H9 (cell line): ENCODE results near the gene SLC25A41. TPM values are rescaled to one million over a fixed set of nuclear protein-coding genes. Genes with fewer than 3 reads are reported as not detected.

ENCODE experiments used
- DNase-seq: peaks from one replicate; pipeline ENCODE4 v3.0.0-alpha.2; 2017
- H2AFZ ChIP-seq: one replicate; pipeline ENCODE4 v1.6.1; 2013; ENCODE audit warnings: mild to moderate bottlenecking, low read length, control low read depth, moderate library complexity
- H2AK5ac ChIP-seq: 2 replicates; pipeline ENCODE4 v1.6.1; 2013; ENCODE audit warnings: low read length, control low read depth, mixed read lengths; ENCODE audit not compliant: insufficient read length
- H2BK120ac ChIP-seq: one replicate; pipeline ENCODE4 v1.6.1; 2013; ENCODE audit warnings: low read depth, mild to moderate bottlenecking, low read length, control low read depth, inconsistent platforms; ENCODE audit not compliant: poor library complexity, severe bottlenecking
- H2BK12ac ChIP-seq: 2 replicates; pipeline ENCODE4 v1.6.1; 2013; ENCODE audit warnings: low read length, control low read depth, mixed read lengths, low read depth; ENCODE audit not compliant: insufficient read length
- H2BK15ac ChIP-seq: 2 replicates; pipeline ENCODE4 v1.6.1; 2013; ENCODE audit warnings: low read depth, low read length, control low read depth
- H2BK20ac ChIP-seq: one replicate; pipeline ENCODE4 v1.6.1; 2013; ENCODE audit warnings: low read depth, mild to moderate bottlenecking, low read length, control low read depth, inconsistent platforms; ENCODE audit not compliant: poor library complexity, severe bottlenecking
- H2BK5ac ChIP-seq: 2 replicates; pipeline ENCODE4 v1.6.1; 2013; ENCODE audit warnings: low read length, control low read depth, mixed read lengths; ENCODE audit not compliant: insufficient read length
- H3K14ac ChIP-seq: 2 replicates; pipeline ENCODE4 v1.6.1; 2013; ENCODE audit warnings: low read length, control low read depth; ENCODE audit not compliant: insufficient read depth
- H3K18ac ChIP-seq: 2 replicates; pipeline ENCODE4 v1.6.1; 2013; ENCODE audit warnings: low read depth, mild to moderate bottlenecking, mixed read lengths, low read length, control low read depth; ENCODE audit not compliant: insufficient read length
- H3K23ac ChIP-seq: 2 replicates; pipeline ENCODE4 v1.6.1; 2013; ENCODE audit warnings: low read length, control low read depth, mixed read lengths, low read depth; ENCODE audit not compliant: insufficient read length
- H3K23me2 ChIP-seq: 2 replicates; pipeline ENCODE4 v1.6.1; 2013; ENCODE audit warnings: low read depth, mild to moderate bottlenecking, mixed read lengths, low read length, control low read depth; ENCODE audit not compliant: insufficient read length, poor library complexity, severe bottlenecking
- H3K27ac ChIP-seq: 2 replicates; pipeline ENCODE4 v1.5.1; 2013; ENCODE audit warnings: low read length, control low read depth, mixed read lengths, low read depth; ENCODE audit not compliant: insufficient read length
- H3K27me3 ChIP-seq: 2 replicates; pipeline ENCODE4 v1.6.1; 2013; ENCODE audit warnings: low read length, control low read depth, inconsistent platforms; ENCODE audit not compliant: insufficient read depth
- H3K4ac ChIP-seq: 2 replicates; pipeline ENCODE4 v1.6.1; 2013; ENCODE audit warnings: low read depth, mild to moderate bottlenecking, control low read depth, inconsistent platforms, low read length, moderate library complexity
- H3K4me1 ChIP-seq: 2 replicates; pipeline ENCODE4 v1.6.1; 2013; ENCODE audit warnings: low read length, control low read depth, inconsistent platforms; ENCODE audit not compliant: insufficient read depth
- H3K4me2 ChIP-seq: 2 replicates; pipeline ENCODE4 v1.6.1; 2013; ENCODE audit warnings: low read length, control low read depth, mixed read lengths; ENCODE audit not compliant: insufficient read length, insufficient read depth
- H3K56ac ChIP-seq: 2 replicates; pipeline ENCODE4 v1.6.1; 2013; ENCODE audit warnings: low read depth, mild to moderate bottlenecking, mixed read lengths, low read length, control low read depth; ENCODE audit not compliant: insufficient read length
- H3K79me1 ChIP-seq: 2 replicates; pipeline ENCODE4 v1.6.1; 2013; ENCODE audit warnings: low read depth, mild to moderate bottlenecking, moderate library complexity, low read length, control low read depth, inconsistent platforms; ENCODE audit not compliant: insufficient read depth, poor library complexity, severe bottlenecking
- H3K79me2 ChIP-seq: 2 replicates; pipeline ENCODE4 v1.6.1; 2013; ENCODE audit warnings: low read length, control low read depth, inconsistent platforms; ENCODE audit not compliant: insufficient read depth
- H3K9ac ChIP-seq: 2 replicates; pipeline ENCODE4 v1.6.1; 2013; ENCODE audit warnings: low read length, control low read depth, mixed read lengths; ENCODE audit not compliant: insufficient read length; ENCODE audit errors: extremely low read depth
- H3K9me3 ChIP-seq: one replicate; pipeline ENCODE4 v1.6.1; 2013; ENCODE audit warnings: low read depth, low read length, inconsistent platforms; ENCODE audit not compliant: control insufficient read depth
- H3T11ph ChIP-seq: one replicate; pipeline ENCODE4 v1.6.1; 2013; ENCODE audit warnings: mild to moderate bottlenecking, low read length, control low read depth, inconsistent platforms
- H4K20me1 ChIP-seq: one replicate; pipeline ENCODE4 v1.6.1; 2013; ENCODE audit not compliant: control insufficient read depth, insufficient read length, insufficient read depth
- H4K5ac ChIP-seq: 2 replicates; pipeline ENCODE4 v1.6.1; 2013; ENCODE audit warnings: low read depth, mild to moderate bottlenecking, mixed read lengths, low read length, control low read depth; ENCODE audit not compliant: insufficient read length
- H4K8ac ChIP-seq: replicated peaks from 2 replicates; pipeline ENCODE4 v1.6.1; 2013; ENCODE audit warnings: low read length, control low read depth, mixed read lengths, low read depth; ENCODE audit not compliant: insufficient read length
- H4K91ac ChIP-seq: 2 replicates; pipeline ENCODE4 v1.6.1; 2013; ENCODE audit warnings: low read depth, mild to moderate bottlenecking, moderate library complexity, mixed read lengths, low read length, control low read depth; ENCODE audit not compliant: insufficient read length
- H3K27ac Mint-ChIP-seq, 3 experiments: 2 replicates in 2 of 3; 3 replicates in 1 of 3; pipeline ENCODE4 v1.8.0; 2020 to 2021; ENCODE audit warnings: mixed read lengths in 3 of 3, mild to moderate bottlenecking in 1 of 3, moderate library complexity in 1 of 3
- H3K27me3 Mint-ChIP-seq: 2 replicates; pipeline ENCODE4 v1.8.0; 2021; ENCODE audit warnings: low read depth, mild to moderate bottlenecking, moderate library complexity, mixed read lengths
- H3K36me3 Mint-ChIP-seq, 3 experiments: 2 replicates in 2 of 3; 3 replicates in 1 of 3; pipeline ENCODE4 v1.8.0; 2020 to 2021; ENCODE audit warnings: low read depth in 3 of 3, mixed read lengths in 3 of 3; ENCODE audit not compliant: insufficient read depth in 1 of 3
- H3K4me1 Mint-ChIP-seq, 2 experiments: 2 replicates each; pipeline ENCODE4 v1.8.0; 2020; ENCODE audit warnings: mixed read lengths in 2 of 2
- H3K4me3 Mint-ChIP-seq, 2 experiments: 2 replicates in 1 of 2; 3 replicates in 1 of 2; pipeline ENCODE4 v1.8.0; 2020 to 2021; ENCODE audit warnings: mild to moderate bottlenecking in 2 of 2, mixed read lengths in 2 of 2, moderate library complexity in 1 of 2
- H3K9me3 Mint-ChIP-seq, 2 experiments: 2 replicates in 1 of 2; 3 replicates in 1 of 2; pipeline ENCODE4 v1.8.0; 2020; ENCODE audit warnings: mild to moderate bottlenecking in 2 of 2, mixed read lengths in 2 of 2, moderate library complexity in 1 of 2
- WGBS: extraction: QIAGEN DNeasy Blood & Tissue Kit; methylation state at CpG from one replicate; pipeline ENCODE4 v1.1.7; 2013; ENCODE audit warnings: missing lambda C conversion rate, low lambda C conversion rate, mixed read lengths; ENCODE audit not compliant: insufficient read length; ENCODE audit errors: extremely low coverage; 5-methylcytosine and 5-hydroxymethylcytosine counted together
- total RNA-seq: library from RNA; stranded (reverse); gene quantifications from 2 replicates; pipeline ENCODE4 v1.2.1, GENCODE V29; 2021
- TF ChIP-seq, protein P1 (sequence below): fragments of 200-600 bp; sonication (generic); conservative IDR thresholded peaks from 3 replicates; pipeline ENCODE4 v1.8.0; 2021; ENCODE audit warnings: antibody characterized with exemption, mild to moderate bottlenecking

Gene SLC25A41
- total RNA-seq, 1 experiment from 2014 or later, result 0.20 TPM

DNA sequence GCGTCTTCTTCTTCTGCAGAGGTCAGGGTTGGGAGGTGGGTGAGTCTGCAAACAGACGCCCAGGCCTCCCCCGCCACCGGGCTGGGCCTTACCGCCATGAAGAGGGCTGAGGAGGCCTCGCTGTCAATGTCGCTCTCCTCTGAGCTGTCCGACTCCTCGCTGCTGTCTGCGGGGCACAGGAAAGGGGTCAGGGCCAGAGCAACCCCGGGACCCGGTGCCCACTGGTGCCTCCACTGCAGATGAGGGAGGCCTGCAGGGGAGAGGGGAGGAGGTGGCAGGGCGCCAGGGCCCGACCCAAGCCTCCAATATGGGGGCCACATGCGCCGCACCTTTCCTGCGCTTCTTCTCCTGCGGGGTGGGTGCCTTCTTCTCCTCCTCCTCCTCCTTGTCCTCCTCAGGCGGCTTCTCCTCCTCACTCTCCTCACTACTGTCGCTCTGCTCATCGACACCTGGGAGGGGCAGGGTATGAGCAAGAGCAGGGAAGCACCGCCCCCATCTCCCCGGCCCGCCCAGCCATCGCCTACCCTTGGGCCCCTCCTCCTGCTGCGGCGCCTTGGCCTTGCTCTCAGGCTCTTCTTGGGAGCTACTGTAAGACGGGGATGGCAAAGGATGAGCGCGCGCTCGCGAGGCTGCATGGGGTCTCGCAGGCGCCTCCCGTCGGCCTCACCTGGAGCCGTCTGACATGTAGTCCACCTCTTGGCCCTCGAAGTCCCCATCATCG, 52.4 kb downstream of the SLC25A41 start:
- no peak overlapping the region for H4K91ac ChIP-seq
- no peak overlapping the region for H2BK15ac ChIP-seq
- H3K4me2 ChIP-seq, result no peak overlapping the region
- H4K5ac ChIP-seq, result no peak overlapping the region
- H4K8ac ChIP-seq, result no peak overlapping the region
- no peak overlapping the region for H3K4me3 Mint-ChIP-seq
- H3K36me3 Mint-ChIP-seq, result peaks cover 49 to 71% (median 64%) of the 10 kb centered on the region in 3 experiments
- no peak for DNase-seq
- H3K4me1 ChIP-seq, result no peaks in the 10 kb centered on the region
- no peak overlapping the region for H2BK12ac ChIP-seq
- H2AK5ac ChIP-seq, result no peak overlapping the region
- no peak overlapping the region for H3K27ac Mint-ChIP-seq
- H3K27me3 Mint-ChIP-seq, result no peaks in the 10 kb centered on the region
- H3T11ph ChIP-seq, result no peak overlapping the region
- no peak overlapping the region for H2BK120ac ChIP-seq
- H3K79me1 ChIP-seq, result no peaks in the 10 kb centered on the region
- peaks cover 4 to 10% of the 10 kb centered on the region in 2 experiments; a peak in 2 of 4 replicates for H3K4me1 Mint-ChIP-seq
- no peak overlapping the region for H2BK20ac ChIP-seq
- H3K23ac ChIP-seq, result no peak overlapping the region
- H4K20me1 ChIP-seq, result no peaks in the 10 kb centered on the region
- H3K14ac ChIP-seq, result no peak overlapping the region
- H3K27me3 ChIP-seq, result no peaks in the 10 kb centered on the region
- no peak overlapping the region for H2BK5ac ChIP-seq
- no peaks in the 10 kb centered on the region for H3K23me2 ChIP-seq
- H2AFZ ChIP-seq, result no peak overlapping the region
- H3K27ac ChIP-seq, result no peak overlapping the region
- no peaks in the 10 kb centered on the region for H3K9me3 ChIP-seq
- H3K56ac ChIP-seq, result no peak overlapping the region
- H3K9me3 Mint-ChIP-seq, result peaks cover 4% of the 10 kb centered on the region in 2 experiments; a peak in 4 of 5 replicates
- H3K9ac ChIP-seq, result no peak overlapping the region
- no peaks in the 10 kb centered on the region for H3K79me2 ChIP-seq
- no peak overlapping the region for H3K18ac ChIP-seq
- no peak overlapping the region for H3K4ac ChIP-seq
- no CpG with 5 or more reads among the region's 40 CpGs for WGBS
- TF ChIP-seq, protein P1, sequence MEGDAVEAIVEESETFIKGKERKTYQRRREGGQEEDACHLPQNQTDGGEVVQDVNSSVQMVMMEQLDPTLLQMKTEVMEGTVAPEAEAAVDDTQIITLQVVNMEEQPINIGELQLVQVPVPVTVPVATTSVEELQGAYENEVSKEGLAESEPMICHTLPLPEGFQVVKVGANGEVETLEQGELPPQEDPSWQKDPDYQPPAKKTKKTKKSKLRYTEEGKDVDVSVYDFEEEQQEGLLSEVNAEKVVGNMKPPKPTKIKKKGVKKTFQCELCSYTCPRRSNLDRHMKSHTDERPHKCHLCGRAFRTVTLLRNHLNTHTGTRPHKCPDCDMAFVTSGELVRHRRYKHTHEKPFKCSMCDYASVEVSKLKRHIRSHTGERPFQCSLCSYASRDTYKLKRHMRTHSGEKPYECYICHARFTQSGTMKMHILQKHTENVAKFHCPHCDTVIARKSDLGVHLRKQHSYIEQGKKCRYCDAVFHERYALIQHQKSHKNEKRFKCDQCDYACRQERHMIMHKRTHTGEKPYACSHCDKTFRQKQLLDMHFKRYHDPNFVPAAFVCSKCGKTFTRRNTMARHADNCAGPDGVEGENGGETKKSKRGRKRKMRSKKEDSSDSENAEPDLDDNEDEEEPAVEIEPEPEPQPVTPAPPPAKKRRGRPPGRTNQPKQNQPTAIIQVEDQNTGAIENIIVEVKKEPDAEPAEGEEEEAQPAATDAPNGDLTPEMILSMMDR, result no peak
